Ovary (tissue), 9 donors: ENCODE measurements around the gene FADS2. TPM values are rescaled to one million over a fixed set of nuclear protein-coding genes. Genes with fewer than 3 reads are reported as not detected.

Experiments used
- DNase-seq, 5 donors: peaks; one replicate each; pipeline ENCODE4 v3.0.0-alpha.2; 2019 to 2020
- H3K27ac ChIP-seq, 2 donors: fragments of 200-600 bp; one replicate each; pipeline versions ENCODE4 v1.5.1 to v1.8.0; 2019 to 2022
- H3K27me3 ChIP-seq: fragments of 200-600 bp; one replicate; pipeline ENCODE4 v1.8.0; 2022
- H3K36me3 ChIP-seq: fragments of 200-600 bp; sonication (generic); one replicate; pipeline ENCODE4 v1.5.1; 2019
- H3K4me1 ChIP-seq: one replicate; pipeline ENCODE4 v1.8.1; 2013; ENCODE audit warnings: mild to moderate bottlenecking, moderate library complexity; ENCODE audit not compliant: insufficient read depth
- H3K4me3 ChIP-seq: fragments of 200-600 bp; sonication (generic); one replicate; pipeline ENCODE4 v1.5.1; 2017
- H3K9me3 ChIP-seq, 2 donors: fragments of 200-600 bp in 1 of 2; sonication (generic) in 1 of 2; one replicate each; pipeline versions ENCODE4 v1.5.1 to v1.8.1; 2013 to 2019; ENCODE audit warnings: mild to moderate bottlenecking in 1 of 2, moderate library complexity in 1 of 2
- CTCF ChIP-seq, 3 donors: fragments of 450-650 bp in 2 of 3; fragments of 200-600 bp in 1 of 3; IDR thresholded peaks; one replicate each; pipeline versions ENCODE4 v1.5.1 to v1.8.0; 2016 to 2022; ENCODE audit warnings: antibody characterized with exemption in 3 of 3, mild to moderate bottlenecking in 1 of 3
- EP300 ChIP-seq: sonication (generic); formaldehyde crosslinking; IDR thresholded peaks from one replicate; pipeline ENCODE4 v1.6.1; 2017; ENCODE audit warnings: antibody characterized with exemption
- POLR2A ChIP-seq: fragments of 450-650 bp; IDR thresholded peaks from one replicate; pipeline ENCODE4 v1.6.1; 2017; ENCODE audit warnings: antibody characterized with exemption, mild to moderate bottlenecking, moderate library complexity
- WGBS, 3 donors: extraction: QIAGEN DNeasy Blood & Tissue Kit in 1 of 3; methylation state at CpG; one replicate each; pipeline versions ENCODE4 v1.1.5 to v1.1.7; 2013 to 2017; 5-methylcytosine and 5-hydroxymethylcytosine counted together
- intact Hi-C, 4 donors: fragments of 100-400 bp; cut with DNase I; formaldehyde crosslinking; loops; one replicate each; pipeline versions ENCODE4 v1.11.0 to v1.15.1; 2022 to 2023
- polyA plus RNA-seq, 2 donors: library from polyadenylated mRNA; stranded (reverse); fragments of 200-250 nt in 1 of 2; fragments of 350-450 nt in 1 of 2; fragmentation: Illumina TruSeq in 1 of 2; extraction: RNeasy Lipid Tissue Mini Kit (QIAGEN cat#74804) in 1 of 2; gene quantifications; one replicate each; pipeline ENCODE4 v1.2.3, GENCODE V29; 2013 to 2014
- total RNA-seq, 7 donors: library from RNA; depleted of rRNA in 2 of 7; stranded (reverse); fragments of >200 nt in 2 of 7; fragmentation: NEBNext Ultra II Directional in 3 of 7; extraction: Animal tissue kit (Norgen Biotek cat#: 25700) in 3 of 7; gene quantifications; one replicate each; pipeline versions ENCODE4 v1.1.0 to v1.2.4, GENCODE V29; 2016 to 2023
- donor health status: DM: no; HTN: no; CAD: no; lungs with moderate emphysema.
- donor health status: DM: no; HTN: no; CAD: no.
- donor health status: Bipolar disorder and iron deficiency.
- donor health status: DM: yes; HTN: yes; CAD: no.
- donor health status: DM: no; HTN: no; CAD: no.
- donor health status: DM: yes; HTN: yes; CAD: no.

FADS2 gene
- total and polyA plus RNA-seq, 9 donors = 6.3 to 298 (median 26.2) TPM

- Histone ChIP-seq H3K27ac (no peak overlapping the region), H3K27me3 (no peaks in the 10 kb centered on the region), H3K4me3 (no peak overlapping the region), H3K36me3 (no peaks in the 10 kb centered on the region), H3K4me1 (peaks cover 3% of the 10 kb centered on the region), H3K9me3 (no peaks in the 10 kb centered on the region)
- intact Hi-C loops = loop anchor here in 3 of 4 donors (2.0 to 5.0 kb wide), 3 partner anchors 85 to 185 kb away; no protein-coding TSS in a partner anchor
- TF ChIP-seq POLR2A = no peak
- no peak for TF ChIP-seq EP300
- no peak for TF ChIP-seq CTCF (IDR thresholded peaks at IDR 0.05)
- DNase-seq = no peak
- 77 to 82% (median 81%) methylated on average over 15 of the region's 15 CpGs for WGBS, 3 donors
These were observed 68.7 kb downstream of the FADS2 start for GRCh38 chr11:61896665-61897386.

DNA sequence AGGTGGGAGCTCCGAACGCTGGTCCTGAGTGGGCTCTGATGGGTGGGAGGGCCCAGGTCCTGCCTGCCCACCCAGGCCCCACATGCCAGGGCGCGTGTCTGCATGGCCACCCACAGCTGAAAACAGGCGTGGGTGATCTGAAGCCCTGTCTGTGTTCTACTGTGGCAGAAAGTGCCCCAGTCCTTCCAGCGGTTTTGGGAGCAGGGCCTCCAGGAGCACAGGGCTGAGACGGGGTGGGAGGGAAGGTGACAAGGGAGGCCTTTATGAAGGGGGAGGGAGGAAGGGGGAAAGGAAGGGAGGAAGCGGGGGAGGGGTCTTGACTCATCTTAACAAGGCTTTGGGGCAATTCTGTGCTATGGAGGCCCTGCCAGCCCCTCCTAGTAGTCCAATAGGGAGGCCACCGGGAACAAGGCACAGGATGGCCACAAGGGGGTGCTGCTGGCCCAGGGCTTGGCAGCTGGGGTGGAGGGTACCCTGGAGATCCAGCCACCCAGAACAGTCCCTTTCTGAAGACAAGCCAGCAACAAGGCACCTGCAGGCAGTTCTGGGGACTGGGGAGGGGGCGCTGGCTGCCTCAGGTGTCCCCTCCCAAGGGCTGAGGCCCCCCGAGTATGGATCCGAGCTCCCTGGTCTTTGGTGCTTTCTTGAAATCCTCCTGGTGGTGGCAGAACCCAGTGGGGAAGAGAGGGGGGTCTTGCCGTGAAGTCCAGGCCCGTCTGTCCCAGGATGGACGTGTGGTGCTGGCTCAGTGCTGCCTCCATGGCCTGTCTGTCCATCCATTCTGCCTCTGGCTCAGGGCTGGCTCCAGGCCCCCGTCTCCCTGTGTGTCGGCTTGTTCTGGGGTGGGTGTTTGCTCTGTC is 69.5 kb downstream of the FADS2 start:
- Histone ChIP-seq H3K4me1 (peaks cover 3% of the 10 kb centered on the region), H3K27me3 (no peaks in the 10 kb centered on the region), H3K36me3 (no peaks in the 10 kb centered on the region), H3K27ac (peak overlapping the region; percentile 9 to 41), H3K9me3 (no peaks in the 10 kb centered on the region), H3K4me3 (no peak overlapping the region)
- DNase-seq = peak; percentile 74 to 87 (median 85)
- TF ChIP-seq POLR2A = no peak
- peak; percentile 73 to 88 (median 84) for TF ChIP-seq CTCF (IDR thresholded peaks at IDR 0.05)
- intact Hi-C loops = loop anchor here (2.0 to 5.0 kb wide), 6 partner anchors 49 to 185 kb away; no protein-coding TSS in a partner anchor
- 70 to 74% (median 72%) methylated on average over 14 to 17 of the region's 17 CpGs for WGBS, 3 donors

DNA sequence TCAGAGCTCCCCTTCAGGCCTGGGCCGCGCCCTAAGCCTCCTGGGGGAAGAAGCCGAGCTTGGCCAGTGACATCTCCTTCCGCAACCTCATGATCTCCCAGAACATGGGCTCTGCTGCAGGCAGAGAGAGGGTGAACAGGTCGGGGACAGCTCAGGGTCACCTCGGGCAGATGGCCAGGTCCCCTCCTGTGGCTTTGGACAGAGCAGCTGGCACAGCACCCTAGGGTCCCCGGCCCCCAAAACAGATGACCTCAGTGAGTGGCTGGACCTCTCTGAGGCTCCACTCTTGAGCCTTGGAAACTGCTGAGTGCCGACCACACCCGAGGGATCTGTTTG is 70.1 kb downstream of the FADS2 start:
- Histone ChIP-seq H3K27ac (peak overlapping the region; percentile 9 to 41), H3K4me1 (peaks cover 3% of the 10 kb centered on the region), H3K36me3 (no peaks in the 10 kb centered on the region), H3K9me3 (no peaks in the 10 kb centered on the region), H3K27me3 (no peaks in the 10 kb centered on the region), H3K4me3 (no peak overlapping the region)
- DNase-seq = peak in 2 of 5 donors; percentile 53 to 55
- no peak for TF ChIP-seq POLR2A
- no peak for TF ChIP-seq EP300
- no peak for TF ChIP-seq CTCF (IDR thresholded peaks at IDR 0.05)
- intact Hi-C loops = loop anchor here in 3 of 4 donors (2.0 to 5.0 kb wide), 5 partner anchors 49 to 184 kb away; no protein-coding TSS in a partner anchor
- 74 to 78% (median 78%) methylated on average over 9 of the region's 9 CpGs for WGBS, 3 donors

DNA sequence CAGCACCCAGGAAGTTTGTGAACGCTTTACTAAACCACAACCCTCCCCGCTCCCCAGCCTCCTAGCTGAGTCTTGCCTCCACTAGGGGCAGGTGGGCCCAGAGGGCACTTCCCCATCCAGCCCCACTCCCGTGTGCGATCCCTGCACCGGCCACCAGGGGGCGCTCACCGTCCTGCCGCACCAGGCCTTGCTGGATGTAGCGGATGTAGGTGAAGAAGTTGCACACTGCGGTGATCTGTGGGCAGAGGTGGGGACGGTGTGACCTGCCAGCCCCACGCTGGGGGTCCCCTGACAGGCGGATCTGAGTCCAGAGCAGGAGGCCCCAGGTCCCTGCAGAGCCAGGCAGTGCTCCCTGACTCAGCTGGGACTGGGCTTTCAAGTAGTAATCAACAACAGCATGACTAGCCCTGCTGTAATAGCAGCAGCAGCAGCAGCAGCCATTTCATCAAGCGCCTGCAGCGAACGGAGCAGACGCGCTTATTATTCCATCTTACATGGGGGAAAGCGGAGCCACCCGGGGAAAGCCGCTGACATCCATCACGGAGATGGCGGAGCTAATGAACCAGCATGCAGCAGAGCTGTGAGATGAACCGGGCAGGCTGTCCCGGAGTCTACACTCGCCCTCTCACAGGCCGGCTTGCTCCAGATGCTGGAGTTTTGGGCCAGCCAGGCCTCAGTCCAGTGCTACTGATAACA is 71.2 kb downstream of the FADS2 start:
- TF ChIP-seq CTCF (IDR thresholded peaks at IDR 0.05) = peak; percentile 96 to 99 (median 99)
- TF ChIP-seq POLR2A = no peak
- peak; percentile 74 to 90 (median 86) for DNase-seq
- H3K9me3 ChIP-seq = no peaks in the 10 kb centered on the region
- H3K4me3 ChIP-seq = no peak overlapping the region
- H3K4me1 ChIP-seq = peaks cover 3% of the 10 kb centered on the region
- H3K27ac ChIP-seq = peak overlapping the region; percentile 17 to 57
- H3K27me3 ChIP-seq = no peaks in the 10 kb centered on the region
- intact Hi-C loops = loop anchor here (1.0 to 5.0 kb wide), 6 partner anchors 48 to 183 kb away; no protein-coding TSS in a partner anchor
- WGBS, 3 donors = 33 to 37% (median 37%) methylated on average over 27 of the region's 27 CpGs
- H3K36me3 ChIP-seq = no peaks in the 10 kb centered on the region
